ENCODE data around the gene VSTM2B.

GRCh38 chr19:29515706-29516357, 10.0 kb upstream of the VSTM2B start:
- TF ChIP-seq CTCF (IDR thresholded peaks at IDR 0.05) (no peak), POLR2A (IDR thresholded peaks at IDR 0.05) (no peak)

All from uterus (tissue), 2 donors.